Muscle of leg (tissue), 11 donors: Measurements from ENCODE around the gene SHC4. TPM values are rescaled to one million over a fixed set of nuclear protein-coding genes. Genes with fewer than 3 reads are reported as not detected.
"Not testable (repeated sequence)": the region's sequence is repeated elsewhere in the genome, so short reads cannot be mapped to it uniquely, and the experiment has no call there.

Experiments used
- DNase-seq: peaks from one replicate; pipeline ENCODE4 v3.0.0; 2013
- H3K27ac ChIP-seq: one replicate; pipeline ENCODE4 v1.5.1; 2013; ENCODE audit warnings: mild to moderate bottlenecking, low read length, control low read depth
- H3K27me3 ChIP-seq: one replicate; pipeline ENCODE4 v1.6.1; 2013; ENCODE audit warnings: low read length; ENCODE audit not compliant: control insufficient read depth, insufficient read depth
- H3K36me3 ChIP-seq: one replicate; pipeline ENCODE4 v1.6.1; 2013; ENCODE audit warnings: low read length; ENCODE audit not compliant: control insufficient read depth, insufficient read depth
- H3K4me1 ChIP-seq: one replicate; pipeline ENCODE4 v1.6.1; 2013; ENCODE audit warnings: low read length; ENCODE audit not compliant: control insufficient read depth, insufficient read depth
- H3K4me3 ChIP-seq: one replicate; pipeline ENCODE4 v1.5.1; 2013; ENCODE audit warnings: low read length, control low read depth
- H3K9me3 ChIP-seq: replicated peaks from 2 replicates; pipeline ENCODE4 v1.6.1; 2013; ENCODE audit warnings: low read depth, low read length; ENCODE audit not compliant: control insufficient read depth
- WGBS: methylation state at CpG from one replicate; pipeline ENCODE4 v1.1.5; 2013; ENCODE audit warnings: missing lambda C conversion rate; ENCODE audit not compliant: insufficient coverage; 5-methylcytosine and 5-hydroxymethylcytosine counted together
- polyA plus RNA-seq, 8 donors: library from polyadenylated mRNA; unstranded; fragments of 120-200 nt; gene quantifications; one replicate each; pipeline versions ENCODE4 v1.2.1 to v1.2.3, GENCODE V29; 2013; ENCODE audit warnings: inconsistent platforms in 1 of 8, low replicate concordance in 1 of 8; ENCODE audit not compliant: insufficient read length in 8 of 8, insufficient read depth in 1 of 8
- total RNA-seq: library from RNA; stranded (reverse); fragments of 120-200 nt; gene quantifications from one replicate; pipeline ENCODE4 v1.2.4, GENCODE V29; 2013

The SHC4 gene
- total and polyA plus RNA-seq, 9 donors: 1.3 to 3.0 (median 2.0) TPM

GRCh38 chr15:48790466-48791115 is 173.1 kb downstream of the SHC4 start:
- H3K36me3 ChIP-seq, H3K9me3 ChIP-seq, H3K27ac ChIP-seq, DNase-seq, H3K4me3 ChIP-seq, H3K4me1 ChIP-seq, H3K27me3 ChIP-seq: not testable (repeated sequence)
- 93% methylated on average over 9 of the region's 12 CpGs for WGBS

- Histone ChIP-seq H3K27ac (no peak overlapping the region), H3K4me1 (no peaks in the 10 kb centered on the region), H3K4me3 (no peak overlapping the region), H3K36me3 (peaks cover 6% of the 10 kb centered on the region), H3K9me3 (no peaks in the 10 kb centered on the region), H3K27me3 (no peaks in the 10 kb centered on the region)
- DNase-seq: no peak
- WGBS: 89% methylated on average over 2 of the region's 2 CpGs
Measured at GRCh38 chr15:48785712-48786111, 178.0 kb downstream of the SHC4 start.

- H3K27ac ChIP-seq: no peak overlapping the region
- WGBS: 56% methylated on average over 3 of the region's 3 CpGs
- no peaks in the 10 kb centered on the region for H3K4me1 ChIP-seq
- no peaks in the 10 kb centered on the region for H3K27me3 ChIP-seq
- H3K36me3 ChIP-seq: peaks cover 6% of the 10 kb centered on the region
- DNase-seq: peak; percentile 39
- no peak overlapping the region for H3K4me3 ChIP-seq
- no peaks in the 10 kb centered on the region for H3K9me3 ChIP-seq
Measured at GRCh38 chr15:48785195-48785594, 178.5 kb downstream of the SHC4 start.

GRCh38 chr15:48784756-48785155 is 179.0 kb downstream of the SHC4 start:
- no peaks in the 10 kb centered on the region for H3K9me3 ChIP-seq
- H3K4me3 ChIP-seq: no peak overlapping the region
- no peaks in the 10 kb centered on the region for H3K4me1 ChIP-seq
- H3K36me3 ChIP-seq: peaks cover 6% of the 10 kb centered on the region
- no CpG with 5 or more reads among the region's 2 CpGs for WGBS
- DNase-seq: no peak
- no peaks in the 10 kb centered on the region for H3K27me3 ChIP-seq
- no peak overlapping the region for H3K27ac ChIP-seq

- Histone ChIP-seq H3K9me3 (no peaks in the 10 kb centered on the region), H3K4me3 (no peak overlapping the region), H3K27ac (no peak overlapping the region), H3K27me3 (no peaks in the 10 kb centered on the region), H3K36me3 (peaks cover under 1% of the 10 kb centered on the region), H3K4me1 (no peaks in the 10 kb centered on the region)
- no peak for DNase-seq
- WGBS: no CpG with 5 or more reads among the region's 2 CpGs
Measured at GRCh38 chr15:48782911-48783310, 180.8 kb downstream of the SHC4 start.

GRCh38 chr15:48781481-48782081 is 182.1 kb downstream of the SHC4 start:
- WGBS: no CpG with 5 or more reads among the region's 5 CpGs
- no peak for DNase-seq
- Histone ChIP-seq H3K4me1 (no peaks in the 10 kb centered on the region), H3K36me3 (no peaks in the 10 kb centered on the region), H3K27me3 (no peaks in the 10 kb centered on the region), H3K9me3 (no peaks in the 10 kb centered on the region), H3K4me3 (no peak overlapping the region), H3K27ac (no peak overlapping the region)

- no peaks in the 10 kb centered on the region for H3K36me3 ChIP-seq
- no peaks in the 10 kb centered on the region for H3K27me3 ChIP-seq
- no peaks in the 10 kb centered on the region for H3K4me1 ChIP-seq
- no peak overlapping the region for H3K4me3 ChIP-seq
- H3K9me3 ChIP-seq: no peaks in the 10 kb centered on the region
- no peak overlapping the region for H3K27ac ChIP-seq
- no CpG with 5 or more reads among the region's 2 CpGs for WGBS
- DNase-seq: no peak
Measured at GRCh38 chr15:48781017-48781416, 182.7 kb downstream of the SHC4 start.

- Histone ChIP-seq H3K27me3 (no peaks in the 10 kb centered on the region), H3K4me1 (no peaks in the 10 kb centered on the region), H3K4me3 (no peak overlapping the region), H3K36me3 (no peaks in the 10 kb centered on the region), H3K27ac (no peak overlapping the region), H3K9me3 (no peaks in the 10 kb centered on the region)
- whole genome bisulfite sequencing: 96% methylated on average over 4 of the region's 10 CpGs
- DNase-seq: no peak
Measured at GRCh38 chr15:48778331-48778730, 185.4 kb downstream of the SHC4 start.

GRCh38 chr15:48777645-48778330 is 185.9 kb downstream of the SHC4 start:
- Histone ChIP-seq H3K36me3 (no peaks in the 10 kb centered on the region), H3K9me3 (no peaks in the 10 kb centered on the region), H3K4me3 (no peak overlapping the region), H3K27me3 (no peaks in the 10 kb centered on the region), H3K27ac (no peak overlapping the region), H3K4me1 (no peaks in the 10 kb centered on the region)
- no CpG with 5 or more reads among the region's 1 CpG for WGBS
- peak; percentile 13 for DNase-seq

GRCh38 chr15:48775546-48775945 is 188.2 kb downstream of the SHC4 start:
- Histone ChIP-seq H3K36me3 (no peaks in the 10 kb centered on the region), H3K27me3 (no peaks in the 10 kb centered on the region), H3K27ac (no peak overlapping the region), H3K9me3 (no peaks in the 10 kb centered on the region), H3K4me1 (no peaks in the 10 kb centered on the region), H3K4me3 (no peak overlapping the region)
- WGBS: no CpG with 5 or more reads among the region's 2 CpGs
- DNase-seq: no peak
